ENCODE results near the gene WIPF2. TPM values are rescaled to one million over a fixed set of nuclear protein-coding genes. Genes with fewer than 3 reads are reported as not detected.
A peak's percentile ranks its signal among the peaks of the same experiment; 100 is the strongest.

Gene WIPF2
- total and polyA plus RNA-seq, 2 donors (not counting 3 experiments of a cell fraction or from before 2014, with no cell fraction given), result 8.4 to 30.4 TPM

GRCh38 chr17:40303009-40303657 is 84.0 kb downstream of the WIPF2 start:
- Histone ChIP-seq H4K20me1 (replicated peaks; ENCODE audit: control insufficient read depth, extremely low read depth, insufficient read depth, low read length) (no peaks in the 10 kb centered on the region), H3K4me3 (replicated peaks in 1 of 3; ENCODE audit: insufficient read depth in 1 of 3, low read depth in 1 of 3, low read length in 3 of 3) (no peak overlapping the region), H3K9me3 (replicated peaks; ENCODE audit: control insufficient read depth, insufficient read depth, low read length) (no peaks in the 10 kb centered on the region), H3K9ac (replicated peaks; ENCODE audit: extremely low read depth, insufficient read depth, low read length) (no peak overlapping the region), H3K4me2 (ENCODE audit: insufficient read depth, low read length) (no peak overlapping the region), H3K79me2 (ENCODE audit: control insufficient read depth, insufficient read depth, low read length) (no peaks in the 10 kb centered on the region), H2AFZ (ENCODE audit: low read depth, low read length) (no peak overlapping the region), H3K9me1 (replicated peaks; ENCODE audit: control insufficient read depth, extremely low read depth, insufficient read depth, low read length) (no peaks in the 10 kb centered on the region), H3K36me3 (ENCODE audit: control insufficient read depth in 2 of 2, extremely low read depth in 1 of 2, insufficient read depth in 2 of 2, low read length in 2 of 2) (peaks cover 0 to 7% of the 10 kb centered on the region in 2 experiments), H3K27ac (ENCODE audit: insufficient read depth, low read depth, low read length) (no peak overlapping the region), H3K4me1 (ENCODE audit: control insufficient read depth, extremely low read depth, insufficient read depth, low read length) (peaks cover 19% of the 10 kb centered on the region), H3K27me3 (ENCODE audit: control insufficient read depth in 2 of 2, insufficient read depth in 2 of 2, low read length in 2 of 2) (no peaks in the 10 kb centered on the region)
- intact Hi-C loops (cut with micrococcal nuclease), result loop anchor here (1.0 to 5.0 kb wide), 5 partner anchors 11 to 229 kb away; partner anchors contain the start of gene TOP2A
- no TSS peak for BruUV-seq (replicated peaks)
- ChIA-PET POLR2A (interaction anchor here (1.2 to 1.8 kb wide), 2 partner anchors 52 to 55 kb away, joined by 3 to 10 read pairs; no protein-coding TSS in a partner anchor), CTCF (interaction anchor here (0.6 to 15.6 kb wide), 23 partner anchors 8 to 1382 kb away, joined by 3 to 530 read pairs (median 4); partner anchors contain the start of genes GJD3 and TOP2A)
- dilution Hi-C loops (cut with MboI; ENCODE audit: extremely low pct_ligation_motif_present, low sequenced_read_pairs), result no loop called here
- FAIRE-seq, result peak; percentile 96
- DNase-seq (ENCODE audit: low read depth, low spot score), result peak; percentile 85
- TF ChIP-seq FOS (IDR thresholded peaks at IDR 0.05; ENCODE audit: borderline replicate concordance, insufficient read depth, low read length), result no peak
- peak; percentile 55 to 66 for TF ChIP-seq CTCF (IDR thresholded peaks at IDR 0.05; ENCODE audit: extremely low read depth in 1 of 2, insufficient read depth in 1 of 2, low read depth in 1 of 2, low read length in 2 of 2)

All from endothelial cell of umbilical vein (primary cell).